OCI-LY1 (cell line): Measurements from ENCODE around the gene OR51G2.

Experiments
- EZH2 ChIP-seq: fragments of 200-600 bp; sonication (generic), shearing (Covaris generic); IDR thresholded peaks from 2 replicates; pipeline ENCODE4 v1.8.0; 2017; ENCODE audit warnings: borderline replicate concordance, mixed run types, mild to moderate bottlenecking, antibody characterized with exemption, low read length, moderate library complexity, mixed read lengths
- TF ChIP-seq, protein P1 (sequence below): fragments of 200-600 bp; sonication (generic), shearing (Covaris generic); IDR thresholded peaks from 2 replicates; pipeline ENCODE4 v1.5.1; 2017; ENCODE audit warnings: mild to moderate bottlenecking, antibody characterized with exemption, low read length, moderate library complexity, mixed read lengths

DNA sequence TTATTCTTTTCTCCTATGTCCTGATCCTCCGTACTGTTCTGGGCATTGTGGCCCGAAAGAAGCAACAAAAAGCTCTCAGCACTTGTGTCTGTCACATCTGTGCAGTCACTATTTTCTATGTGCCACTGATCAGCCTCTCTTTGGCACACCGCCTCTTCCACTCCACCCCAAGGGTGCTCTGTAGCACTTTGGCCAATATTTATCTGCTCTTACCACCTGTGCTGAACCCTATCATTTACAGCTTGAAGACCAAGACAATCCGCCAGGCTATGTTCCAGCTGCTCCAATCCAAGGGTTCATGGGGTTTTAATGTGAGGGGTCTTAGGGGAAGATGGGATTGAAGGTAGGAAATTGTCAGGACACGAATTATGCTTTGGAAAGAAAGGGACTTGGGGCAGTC, 36.6 kb downstream of the OR51G2 start:
- no peak for TF ChIP-seq EZH2
- TF ChIP-seq, protein P1, sequence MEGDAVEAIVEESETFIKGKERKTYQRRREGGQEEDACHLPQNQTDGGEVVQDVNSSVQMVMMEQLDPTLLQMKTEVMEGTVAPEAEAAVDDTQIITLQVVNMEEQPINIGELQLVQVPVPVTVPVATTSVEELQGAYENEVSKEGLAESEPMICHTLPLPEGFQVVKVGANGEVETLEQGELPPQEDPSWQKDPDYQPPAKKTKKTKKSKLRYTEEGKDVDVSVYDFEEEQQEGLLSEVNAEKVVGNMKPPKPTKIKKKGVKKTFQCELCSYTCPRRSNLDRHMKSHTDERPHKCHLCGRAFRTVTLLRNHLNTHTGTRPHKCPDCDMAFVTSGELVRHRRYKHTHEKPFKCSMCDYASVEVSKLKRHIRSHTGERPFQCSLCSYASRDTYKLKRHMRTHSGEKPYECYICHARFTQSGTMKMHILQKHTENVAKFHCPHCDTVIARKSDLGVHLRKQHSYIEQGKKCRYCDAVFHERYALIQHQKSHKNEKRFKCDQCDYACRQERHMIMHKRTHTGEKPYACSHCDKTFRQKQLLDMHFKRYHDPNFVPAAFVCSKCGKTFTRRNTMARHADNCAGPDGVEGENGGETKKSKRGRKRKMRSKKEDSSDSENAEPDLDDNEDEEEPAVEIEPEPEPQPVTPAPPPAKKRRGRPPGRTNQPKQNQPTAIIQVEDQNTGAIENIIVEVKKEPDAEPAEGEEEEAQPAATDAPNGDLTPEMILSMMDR: no peak
